ENCODE results near the gene ATF7.
A peak's percentile ranks its signal among the peaks of the same experiment; 100 is the strongest.

ATF7 gene

DNA sequence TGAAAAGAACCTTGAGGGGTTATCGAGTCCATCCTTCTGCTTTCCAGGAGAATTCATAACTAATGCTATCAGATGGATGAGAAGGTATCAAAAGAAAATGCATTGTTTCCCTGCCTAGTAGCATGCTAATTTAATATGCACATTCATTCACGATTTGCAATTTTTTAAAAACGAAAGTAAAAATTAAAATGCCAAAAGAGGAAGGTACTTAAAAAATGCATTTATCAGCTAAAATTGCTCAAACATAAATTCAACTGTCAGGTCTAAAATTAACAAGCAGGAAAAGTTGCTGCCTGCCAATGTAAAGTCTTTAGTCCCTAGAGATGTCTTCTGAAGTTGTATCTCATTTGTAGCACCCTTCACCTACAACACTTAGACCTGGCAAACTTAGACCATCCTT lies 7.9 kb downstream of the ATF7 start:
- TF ChIP-seq SPI1 (IDR thresholded peaks at IDR 0.05; ENCODE audit: borderline replicate concordance, low read depth) (no peak), POLR2AphosphoS5 (IDR thresholded peaks at IDR 0.05; ENCODE audit: low read depth) (no peak), GABPA (IDR thresholded peaks at IDR 0.05; ENCODE audit: low read depth) (no peak)
- TF ChIP-seq, protein P1, sequence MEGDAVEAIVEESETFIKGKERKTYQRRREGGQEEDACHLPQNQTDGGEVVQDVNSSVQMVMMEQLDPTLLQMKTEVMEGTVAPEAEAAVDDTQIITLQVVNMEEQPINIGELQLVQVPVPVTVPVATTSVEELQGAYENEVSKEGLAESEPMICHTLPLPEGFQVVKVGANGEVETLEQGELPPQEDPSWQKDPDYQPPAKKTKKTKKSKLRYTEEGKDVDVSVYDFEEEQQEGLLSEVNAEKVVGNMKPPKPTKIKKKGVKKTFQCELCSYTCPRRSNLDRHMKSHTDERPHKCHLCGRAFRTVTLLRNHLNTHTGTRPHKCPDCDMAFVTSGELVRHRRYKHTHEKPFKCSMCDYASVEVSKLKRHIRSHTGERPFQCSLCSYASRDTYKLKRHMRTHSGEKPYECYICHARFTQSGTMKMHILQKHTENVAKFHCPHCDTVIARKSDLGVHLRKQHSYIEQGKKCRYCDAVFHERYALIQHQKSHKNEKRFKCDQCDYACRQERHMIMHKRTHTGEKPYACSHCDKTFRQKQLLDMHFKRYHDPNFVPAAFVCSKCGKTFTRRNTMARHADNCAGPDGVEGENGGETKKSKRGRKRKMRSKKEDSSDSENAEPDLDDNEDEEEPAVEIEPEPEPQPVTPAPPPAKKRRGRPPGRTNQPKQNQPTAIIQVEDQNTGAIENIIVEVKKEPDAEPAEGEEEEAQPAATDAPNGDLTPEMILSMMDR (IDR thresholded peaks at IDR 0.05; ENCODE audit: insufficient read depth, low read length), result no peak
- TF ChIP-seq, protein P2, sequence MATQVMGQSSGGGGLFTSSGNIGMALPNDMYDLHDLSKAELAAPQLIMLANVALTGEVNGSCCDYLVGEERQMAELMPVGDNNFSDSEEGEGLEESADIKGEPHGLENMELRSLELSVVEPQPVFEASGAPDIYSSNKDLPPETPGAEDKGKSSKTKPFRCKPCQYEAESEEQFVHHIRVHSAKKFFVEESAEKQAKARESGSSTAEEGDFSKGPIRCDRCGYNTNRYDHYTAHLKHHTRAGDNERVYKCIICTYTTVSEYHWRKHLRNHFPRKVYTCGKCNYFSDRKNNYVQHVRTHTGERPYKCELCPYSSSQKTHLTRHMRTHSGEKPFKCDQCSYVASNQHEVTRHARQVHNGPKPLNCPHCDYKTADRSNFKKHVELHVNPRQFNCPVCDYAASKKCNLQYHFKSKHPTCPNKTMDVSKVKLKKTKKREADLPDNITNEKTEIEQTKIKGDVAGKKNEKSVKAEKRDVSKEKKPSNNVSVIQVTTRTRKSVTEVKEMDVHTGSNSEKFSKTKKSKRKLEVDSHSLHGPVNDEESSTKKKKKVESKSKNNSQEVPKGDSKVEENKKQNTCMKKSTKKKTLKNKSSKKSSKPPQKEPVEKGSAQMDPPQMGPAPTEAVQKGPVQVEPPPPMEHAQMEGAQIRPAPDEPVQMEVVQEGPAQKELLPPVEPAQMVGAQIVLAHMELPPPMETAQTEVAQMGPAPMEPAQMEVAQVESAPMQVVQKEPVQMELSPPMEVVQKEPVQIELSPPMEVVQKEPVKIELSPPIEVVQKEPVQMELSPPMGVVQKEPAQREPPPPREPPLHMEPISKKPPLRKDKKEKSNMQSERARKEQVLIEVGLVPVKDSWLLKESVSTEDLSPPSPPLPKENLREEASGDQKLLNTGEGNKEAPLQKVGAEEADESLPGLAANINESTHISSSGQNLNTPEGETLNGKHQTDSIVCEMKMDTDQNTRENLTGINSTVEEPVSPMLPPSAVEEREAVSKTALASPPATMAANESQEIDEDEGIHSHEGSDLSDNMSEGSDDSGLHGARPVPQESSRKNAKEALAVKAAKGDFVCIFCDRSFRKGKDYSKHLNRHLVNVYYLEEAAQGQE (IDR thresholded peaks at IDR 0.05; ENCODE audit: insufficient replicate concordance, low read depth), result no peak
- Histone ChIP-seq H3K27me3 (ENCODE audit: insufficient read depth, poor library complexity, severe bottlenecking) (no peaks in the 10 kb centered on the region), H3K27ac (replicated peaks) (peak overlapping the region; percentile 73), H3K4me3 (replicated peaks; ENCODE audit: insufficient read depth, low read length) (peak overlapping the region; percentile 35)
- DNase-seq (ENCODE audit: low read depth in 1 of 2, low spot score in 1 of 2), result no peak

DNA sequence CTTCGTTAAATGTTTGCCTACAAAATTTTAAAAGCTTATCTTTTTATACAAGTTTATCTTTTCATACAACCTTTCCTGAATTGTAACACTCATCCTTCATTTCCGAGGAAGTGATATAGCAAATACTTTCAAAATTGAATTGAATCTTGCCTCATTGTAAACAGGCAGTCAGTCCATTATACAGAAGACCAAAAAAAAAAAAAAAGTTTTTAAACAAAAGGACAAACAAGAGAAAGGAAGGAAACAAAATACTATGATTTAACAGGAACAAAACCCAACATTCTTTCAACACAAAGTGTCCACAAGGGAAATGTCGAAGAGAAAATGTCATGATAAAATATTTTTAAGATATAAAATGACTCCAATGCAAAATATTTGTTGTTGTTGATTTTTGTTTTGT lies 8.5 kb downstream of the ATF7 start:
- H3K27ac ChIP-seq (replicated peaks), result peak overlapping the region; percentile 73
- peak overlapping the region; percentile 35 for H3K4me3 ChIP-seq (replicated peaks; ENCODE audit: insufficient read depth, low read length)
- no peaks in the 10 kb centered on the region for H3K27me3 ChIP-seq (ENCODE audit: insufficient read depth, poor library complexity, severe bottlenecking)
- TF ChIP-seq POLR2AphosphoS5 (IDR thresholded peaks at IDR 0.05; ENCODE audit: low read depth), result no peak
- TF ChIP-seq SPI1 (IDR thresholded peaks at IDR 0.05; ENCODE audit: borderline replicate concordance, low read depth), result no peak
- no peak for TF ChIP-seq GABPA (IDR thresholded peaks at IDR 0.05; ENCODE audit: low read depth)
- TF ChIP-seq, protein P1 (IDR thresholded peaks at IDR 0.05; ENCODE audit: insufficient read depth, low read length), result no peak
- TF ChIP-seq, protein P2 (IDR thresholded peaks at IDR 0.05; ENCODE audit: insufficient replicate concordance, low read depth), result no peak
- DNase-seq (ENCODE audit: low read depth in 1 of 2, low spot score in 1 of 2), result no peak

DNA sequence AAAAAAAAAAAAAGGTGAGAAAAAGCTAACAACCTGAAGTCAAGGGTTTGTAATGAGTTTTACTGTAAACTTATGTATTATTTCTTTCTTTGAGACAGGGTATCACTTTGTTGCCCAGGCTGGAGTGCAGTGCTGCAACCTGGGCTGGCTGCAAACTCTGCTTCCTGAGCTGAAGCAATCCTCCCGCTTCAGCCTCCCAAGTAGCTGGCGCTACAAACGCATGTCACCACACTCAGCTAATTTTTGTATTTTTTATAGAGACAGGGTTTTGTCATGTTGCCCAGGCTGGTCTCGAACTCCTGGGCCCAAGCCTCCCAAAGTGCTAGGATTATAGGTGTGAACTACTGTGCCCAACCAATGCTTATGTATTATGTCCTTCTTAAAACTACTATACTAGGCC lies 9.2 kb downstream of the ATF7 start:
- DNase-seq (ENCODE audit: low read depth in 1 of 2, low spot score in 1 of 2), result peak in 1 of 2 experiments; percentile 38
- peak overlapping the region; percentile 73; the same call in 1 of the 2 replicates for H3K27ac ChIP-seq (replicated peaks)
- no peak for TF ChIP-seq SPI1 (IDR thresholded peaks at IDR 0.05; ENCODE audit: borderline replicate concordance, low read depth)
- TF ChIP-seq, protein P1 (IDR thresholded peaks at IDR 0.05; ENCODE audit: insufficient read depth, low read length), result no peak
- no peak for TF ChIP-seq GABPA (IDR thresholded peaks at IDR 0.05; ENCODE audit: low read depth)
- TF ChIP-seq, protein P2 (IDR thresholded peaks at IDR 0.05; ENCODE audit: insufficient replicate concordance, low read depth), result no peak
- TF ChIP-seq POLR2AphosphoS5 (IDR thresholded peaks at IDR 0.05; ENCODE audit: low read depth), result no peak
- no peaks in the 10 kb centered on the region for H3K27me3 ChIP-seq (ENCODE audit: insufficient read depth, poor library complexity, severe bottlenecking)
- H3K4me3 ChIP-seq (replicated peaks; ENCODE audit: insufficient read depth, low read length), result no peak overlapping the region

Data from HL-60 (cell line).